NCI-H345 (cell line): Measurements from ENCODE around the gene GALNT10.
A peak's percentile ranks its signal among the peaks of the same experiment; 100 is the strongest.

Source experiments
- DNase-seq: peaks from one replicate; lab custom pipeline; 2025; lab: John Stamatoyannopoulos, UW

Gene GALNT10

GRCh38 chr5:154321546-154321945 is 131.0 kb downstream of the GALNT10 start:
- no peak for DNase-seq

DNA sequence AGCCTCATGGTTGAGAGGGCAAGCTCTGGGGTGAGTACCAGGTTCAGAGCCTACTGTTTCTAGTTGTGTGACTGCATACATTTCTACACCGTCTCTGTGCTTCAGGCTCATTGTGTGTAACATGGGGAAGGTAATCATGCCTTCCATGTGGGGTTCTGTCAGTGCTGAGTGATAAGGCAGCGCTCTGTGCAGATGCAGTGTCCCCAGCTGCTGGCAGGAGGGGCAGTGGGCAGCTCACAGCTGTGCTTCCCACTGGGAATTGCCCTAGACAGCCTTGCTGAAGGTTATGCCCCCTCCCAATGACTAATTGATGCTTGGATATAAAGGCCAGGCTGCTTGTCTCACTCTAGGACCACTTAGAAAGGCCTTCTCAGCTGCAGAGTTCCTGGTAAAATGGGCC is 133.5 kb downstream of the GALNT10 start:
- no peak for DNase-seq

GRCh38 chr5:154325566-154325965 is 135.0 kb downstream of the GALNT10 start:
- no peak for DNase-seq

DNA sequence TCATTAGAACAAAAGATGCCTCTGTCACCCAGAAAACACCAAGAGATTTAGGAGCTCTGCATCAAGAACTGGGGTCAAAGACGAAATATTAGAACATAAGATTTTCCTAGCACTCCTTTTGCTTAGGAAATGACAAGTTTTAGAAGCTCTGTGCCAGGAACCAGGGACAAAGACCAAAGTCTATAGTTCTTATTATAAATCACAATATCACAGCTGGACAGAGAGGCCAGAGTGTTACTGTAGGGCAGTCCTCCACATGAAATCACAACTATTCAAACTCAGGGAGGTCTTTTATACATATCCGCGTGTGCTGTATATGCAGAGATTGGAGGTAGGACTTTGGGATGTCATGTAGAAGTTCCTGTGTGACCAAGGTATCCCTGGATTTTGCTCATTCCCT is 138.5 kb downstream of the GALNT10 start:
- no peak for DNase-seq

DNA sequence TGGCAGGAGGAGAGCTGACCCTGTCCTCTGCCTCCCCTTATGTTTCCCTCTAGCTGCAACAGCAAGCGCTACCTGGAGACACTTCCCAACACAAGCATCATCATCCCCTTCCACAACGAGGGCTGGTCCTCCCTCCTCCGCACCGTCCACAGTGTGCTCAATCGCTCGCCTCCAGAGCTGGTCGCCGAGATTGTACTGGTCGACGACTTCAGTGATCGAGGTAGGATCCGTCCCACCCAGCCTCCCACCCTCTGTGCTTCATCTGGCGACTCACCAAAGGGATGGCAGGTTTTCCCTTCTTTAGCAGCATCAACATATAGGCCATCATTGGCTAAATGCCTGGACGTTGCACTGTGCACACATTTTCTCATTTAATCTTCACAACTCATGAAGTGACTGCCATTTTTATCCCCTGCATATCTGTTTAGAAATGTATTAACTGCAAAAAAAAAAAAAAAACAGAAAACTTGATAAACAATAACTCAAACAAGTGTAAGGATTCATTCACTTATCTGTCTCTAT is 139.0 kb downstream of the GALNT10 start:
- DNase-seq: no peak

DNA sequence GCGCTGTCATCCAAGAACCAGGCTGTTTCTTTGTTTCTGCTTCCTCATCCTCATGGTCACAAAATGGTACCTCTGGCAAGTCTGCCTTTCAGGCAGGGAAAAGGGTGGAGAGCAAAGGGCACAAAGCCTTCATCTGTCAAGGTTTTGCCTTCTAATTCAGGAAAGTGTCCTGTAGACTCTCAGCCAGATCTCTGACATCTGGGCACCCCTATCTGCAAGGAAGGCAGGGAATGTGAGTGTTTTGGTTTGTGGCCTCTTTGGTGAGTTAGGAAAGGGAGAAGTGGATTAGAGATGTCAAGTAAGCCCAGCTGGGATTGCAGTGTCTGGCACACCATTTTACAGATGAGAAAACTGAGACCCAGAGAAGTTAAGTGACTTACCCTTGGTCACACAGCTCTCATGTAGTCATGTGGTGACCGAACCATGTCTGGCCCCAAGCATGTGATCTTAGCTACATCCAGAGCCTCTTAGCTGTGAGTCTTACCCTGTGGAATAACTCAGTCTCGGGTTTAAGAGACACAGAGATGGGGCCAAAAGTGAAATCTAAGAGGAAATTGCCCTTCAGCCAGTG is 139.6 kb downstream of the GALNT10 start:
- no peak for DNase-seq

DNA sequence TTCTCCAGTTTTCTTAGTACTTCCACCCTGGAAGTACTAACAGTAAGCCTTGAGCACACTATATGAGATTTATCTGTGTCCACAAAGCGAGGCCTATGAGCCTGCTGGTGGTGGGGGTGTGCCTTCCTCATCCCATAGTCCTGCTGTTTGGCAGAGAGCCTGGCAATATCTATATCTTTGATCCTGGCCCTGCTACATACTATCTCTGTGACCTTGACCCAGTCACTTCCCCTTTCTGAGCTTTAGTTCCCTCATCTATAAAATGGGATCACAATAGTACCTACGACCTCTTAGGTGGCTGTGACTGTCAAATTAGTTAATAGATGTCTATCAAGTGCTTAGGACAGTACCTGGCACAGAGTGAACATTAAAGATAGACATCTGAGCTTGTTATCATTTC is 140.7 kb downstream of the GALNT10 start:
- no peak for DNase-seq

DNA sequence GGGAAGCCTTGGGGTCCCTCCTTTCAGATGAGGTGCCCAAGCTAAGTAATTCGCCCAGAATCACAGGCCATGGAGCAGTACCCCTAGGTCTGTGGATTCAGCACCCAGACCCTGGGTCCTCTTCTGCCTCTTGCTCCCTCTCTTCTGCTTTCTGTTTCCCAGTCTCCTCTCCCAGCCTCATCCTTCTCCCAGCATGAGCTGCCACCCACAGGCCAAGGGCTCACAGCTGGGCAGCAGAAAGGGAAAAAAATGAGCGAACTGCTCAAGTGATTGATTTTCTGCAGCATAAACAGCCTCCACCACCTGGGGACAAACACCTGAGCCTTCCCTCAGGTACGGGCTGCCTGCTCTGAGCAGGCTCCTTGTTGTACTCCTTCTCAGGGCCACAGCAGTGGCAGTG is 141.4 kb downstream of the GALNT10 start:
- peak; percentile 32 for DNase-seq

DNA sequence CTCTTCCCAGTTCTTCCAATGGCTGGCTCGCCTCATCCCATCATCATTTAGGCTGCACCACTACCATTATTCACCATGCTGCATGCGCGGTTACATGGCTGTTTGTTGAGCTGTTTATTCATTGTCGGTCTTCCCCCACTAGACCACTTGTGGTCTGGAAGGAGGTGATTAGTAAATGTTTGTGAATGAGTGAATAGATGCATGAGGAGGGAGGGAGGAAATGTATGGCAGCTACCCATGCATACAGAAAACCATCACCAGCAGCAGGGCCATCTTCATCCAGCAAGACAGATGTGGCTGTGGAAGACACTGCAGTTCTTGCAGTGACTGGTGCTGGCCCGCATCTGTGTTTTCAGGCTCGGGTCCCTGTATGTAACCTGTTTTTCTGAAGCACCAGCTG is 141.9 kb downstream of the GALNT10 start:
- peak; percentile 5 for DNase-seq

GRCh38 chr5:154333016-154333415 is 142.5 kb downstream of the GALNT10 start:
- DNase-seq: no peak

GRCh38 chr5:154334406-154335064 is 144.0 kb downstream of the GALNT10 start:
- DNase-seq: no peak

DNA sequence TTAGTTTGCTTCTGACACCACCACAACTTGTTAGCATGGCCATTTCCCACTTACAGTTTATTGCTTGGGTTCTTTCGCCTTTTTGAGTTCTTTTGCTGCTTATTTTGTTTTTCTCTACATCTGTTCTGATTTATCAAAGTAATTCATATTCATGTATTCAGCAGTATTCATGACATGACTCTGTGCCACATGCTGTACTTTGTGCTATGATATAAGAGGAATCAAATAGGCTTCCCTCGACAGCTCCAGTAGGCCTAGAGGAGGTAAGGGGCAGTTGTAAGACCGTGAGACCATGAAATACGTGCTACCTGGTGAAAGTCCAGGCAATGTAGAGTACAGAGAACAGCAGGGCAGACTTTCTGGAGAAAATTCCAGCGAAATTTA is 144.5 kb downstream of the GALNT10 start:
- DNase-seq: no peak

GRCh38 chr5:154341620-154342019 is 151.1 kb downstream of the GALNT10 start:
- DNase-seq: no peak

DNA sequence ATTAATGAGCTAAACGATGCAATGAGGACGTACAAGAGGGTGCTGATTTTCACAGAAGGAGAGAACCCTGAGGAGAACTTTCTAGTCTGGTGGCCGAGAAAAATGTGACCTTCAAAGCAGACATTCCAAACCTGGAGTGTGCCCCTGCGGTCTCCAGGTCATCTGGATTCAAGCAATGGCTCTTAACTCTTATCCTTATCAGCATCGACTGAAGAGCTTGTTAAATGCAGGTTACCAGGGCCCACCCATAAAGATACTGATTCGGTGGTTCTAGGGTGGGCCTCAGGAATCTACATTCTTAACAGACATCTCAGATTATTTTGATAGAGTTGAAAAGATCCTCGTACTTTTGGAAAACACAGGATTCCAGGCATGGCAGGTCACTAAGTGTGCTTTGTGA is 151.7 kb downstream of the GALNT10 start:
- DNase-seq: no peak

- DNase-seq: no peak
These were observed 152.4 kb downstream of the GALNT10 start for GRCh38 chr5:154342963-154343362.

- no peak for DNase-seq
These were observed 153.9 kb downstream of the GALNT10 start for GRCh38 chr5:154344461-154344860.

GRCh38 chr5:154345255-154345952 is 154.9 kb downstream of the GALNT10 start:
- no peak for DNase-seq

DNA sequence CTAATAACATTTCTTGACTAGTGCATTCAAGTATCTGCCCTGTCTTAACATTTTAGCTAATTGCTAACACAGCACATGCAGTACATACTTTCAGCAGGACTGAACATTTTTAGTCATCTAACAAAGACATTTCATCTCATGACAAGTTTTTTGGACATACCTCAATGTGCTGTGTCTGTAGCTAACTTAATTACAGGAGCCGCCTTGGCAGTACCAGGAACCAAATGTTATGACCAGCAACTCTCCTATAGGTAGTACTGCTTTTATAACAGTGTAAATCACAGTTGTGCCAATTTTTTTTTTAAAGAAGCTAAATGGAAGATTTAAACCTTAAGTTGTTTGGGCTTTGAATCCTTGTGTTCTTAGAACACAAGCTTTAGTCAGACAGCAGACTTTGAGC is 155.9 kb downstream of the GALNT10 start:
- no peak for DNase-seq

DNA sequence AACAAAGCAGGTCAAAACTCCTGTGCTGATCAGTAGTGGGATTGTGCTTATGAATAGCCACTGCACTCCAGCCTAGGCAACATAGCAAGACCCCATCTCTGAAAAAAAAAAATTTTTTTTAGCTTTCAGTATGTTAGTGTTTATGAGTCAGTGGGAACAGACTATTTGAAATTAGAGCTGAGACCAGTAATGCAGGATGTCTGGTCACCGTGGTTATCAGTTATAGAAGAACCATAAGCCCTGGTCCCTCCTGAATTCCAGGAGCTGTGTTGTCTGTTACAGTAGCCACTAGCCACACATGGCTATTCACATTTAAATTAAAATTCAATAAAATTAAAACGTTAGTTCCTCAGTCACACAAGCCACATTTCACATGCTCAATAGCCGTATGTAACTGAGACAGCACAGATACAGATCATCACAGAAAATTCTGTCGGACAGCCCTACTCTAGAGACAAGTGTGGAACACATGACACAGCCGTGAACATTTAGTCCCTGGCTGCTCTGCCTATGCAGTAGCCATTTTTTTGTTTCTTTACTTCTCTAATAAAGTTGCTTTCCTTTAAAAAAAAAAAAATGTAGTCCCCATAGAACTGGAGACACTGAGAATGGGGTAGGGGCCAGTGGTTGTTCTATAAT is 159.2 kb downstream of the GALNT10 start:
- DNase-seq: no peak

- DNase-seq: no peak
These were observed 160.6 kb downstream of the GALNT10 start for GRCh38 chr5:154351141-154351540.

DNA sequence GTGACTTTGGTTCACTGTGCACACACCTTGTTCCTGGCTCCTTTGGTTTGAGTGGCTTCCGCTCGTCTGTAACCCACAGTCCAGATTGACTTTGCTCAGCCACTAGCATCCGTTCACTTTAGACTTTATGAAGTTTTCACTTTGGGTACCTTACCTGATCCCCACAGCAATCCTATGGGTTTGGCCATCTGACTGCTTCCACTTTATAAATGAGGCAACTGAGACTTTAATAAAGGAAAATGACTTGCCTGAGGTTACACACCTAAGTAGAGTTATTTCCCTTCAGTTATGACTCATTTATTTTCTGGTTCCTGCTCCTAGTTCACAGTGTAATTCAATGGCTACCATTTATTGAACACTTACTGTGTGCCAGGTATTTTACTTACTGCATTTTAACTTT is 161.0 kb downstream of the GALNT10 start:
- no peak for DNase-seq

- no peak for DNase-seq
These were observed 162.5 kb downstream of the GALNT10 start for GRCh38 chr5:154352960-154353548.
